GM21717 (cell line): Measurements from ENCODE around the gene NLGN4X.

ENCODE experiments used
- ATAC-seq: cut with Tn5 transposase; IDR thresholded peaks from one replicate; pipeline ENCODE4 v1.9.1; 2021; ENCODE audit warnings: mild to moderate bottlenecking, moderate library complexity; ENCODE audit not compliant: unreplicated experiment

NLGN4X gene

GRCh38 chrX:6159468-6159867, 69.2 kb downstream of the NLGN4X start:
- no peak for ATAC-seq

GRCh38 chrX:6151971-6152370, 76.7 kb downstream of the NLGN4X start:
- ATAC-seq = no peak

- no peak for ATAC-seq
Observed at GRCh38 chrX:6149060-6149872, 79.4 kb downstream of the NLGN4X start.

DNA sequence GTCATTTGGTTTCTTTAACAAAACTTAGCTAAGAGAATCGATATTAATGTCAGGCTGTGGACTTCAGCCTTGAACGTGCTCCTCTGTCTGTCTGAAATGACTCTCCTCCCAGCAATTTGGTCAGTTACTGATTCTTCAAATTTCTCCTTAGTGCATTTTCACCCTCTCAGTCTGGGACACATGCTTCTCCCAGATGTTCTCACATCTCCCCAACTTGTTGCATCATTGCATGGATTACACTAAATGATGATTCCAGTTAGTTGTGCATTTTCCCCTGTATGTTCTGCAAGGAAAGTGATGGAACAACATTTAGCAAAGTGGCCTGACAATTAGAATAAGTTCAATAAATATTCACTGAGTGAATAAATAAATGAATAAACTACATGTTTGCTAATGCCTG, 94.4 kb downstream of the NLGN4X start:
- no peak for ATAC-seq

DNA sequence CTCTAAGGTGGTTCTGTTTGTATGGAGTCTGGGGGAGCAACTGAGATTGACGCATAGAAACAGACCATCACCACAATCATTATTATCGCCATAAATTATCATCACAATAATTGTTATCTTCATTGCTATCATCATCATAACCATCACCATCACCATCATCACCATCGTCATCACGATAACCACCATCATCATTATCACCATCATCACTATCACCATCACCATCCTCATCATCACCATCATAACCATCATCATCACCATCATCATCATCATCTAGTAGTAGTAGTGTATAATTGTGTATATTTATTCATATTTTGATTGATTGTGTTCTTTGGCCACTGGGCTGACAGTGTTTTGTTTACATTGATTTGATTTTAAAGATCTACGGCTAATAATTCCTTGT, 95.7 kb downstream of the NLGN4X start:
- ATAC-seq = no peak

DNA sequence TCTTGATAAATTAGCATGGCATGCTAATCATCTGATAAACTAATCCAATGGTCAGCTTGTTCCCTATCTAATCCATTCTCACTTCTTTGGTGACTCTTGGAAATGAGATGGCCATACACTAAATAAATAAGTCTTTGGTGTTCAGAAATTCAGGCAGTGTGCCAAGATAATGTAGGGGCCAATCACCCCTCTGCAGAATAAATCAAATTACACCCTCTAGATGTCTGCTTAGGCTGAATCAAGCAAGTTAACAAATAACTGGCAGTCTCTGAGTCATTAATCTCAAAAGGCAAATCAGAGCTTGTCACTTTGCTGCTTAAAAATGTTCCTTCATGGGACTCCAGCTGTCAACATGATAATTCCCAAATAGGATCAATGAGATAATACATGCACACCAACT, 97.4 kb downstream of the NLGN4X start:
- ATAC-seq = no peak

DNA sequence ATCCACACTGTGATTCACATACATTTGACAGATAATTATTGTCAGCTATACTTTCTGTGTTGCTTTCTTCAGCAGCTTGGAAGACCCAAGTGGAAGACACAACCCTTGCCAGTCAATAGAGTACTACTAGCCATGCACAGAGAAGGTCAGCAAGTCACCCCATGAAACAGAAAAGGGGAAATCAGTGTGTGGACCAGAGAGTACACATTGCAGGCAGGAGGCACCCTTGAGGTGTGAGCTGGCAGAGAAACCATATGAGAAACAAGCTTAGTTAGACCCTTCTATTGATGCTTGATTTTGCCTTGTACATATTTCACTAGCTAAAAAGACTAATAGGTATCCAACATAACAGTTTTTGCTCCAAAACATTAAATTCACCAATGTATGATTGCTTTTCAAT, 99.5 kb downstream of the NLGN4X start:
- ATAC-seq = no peak

DNA sequence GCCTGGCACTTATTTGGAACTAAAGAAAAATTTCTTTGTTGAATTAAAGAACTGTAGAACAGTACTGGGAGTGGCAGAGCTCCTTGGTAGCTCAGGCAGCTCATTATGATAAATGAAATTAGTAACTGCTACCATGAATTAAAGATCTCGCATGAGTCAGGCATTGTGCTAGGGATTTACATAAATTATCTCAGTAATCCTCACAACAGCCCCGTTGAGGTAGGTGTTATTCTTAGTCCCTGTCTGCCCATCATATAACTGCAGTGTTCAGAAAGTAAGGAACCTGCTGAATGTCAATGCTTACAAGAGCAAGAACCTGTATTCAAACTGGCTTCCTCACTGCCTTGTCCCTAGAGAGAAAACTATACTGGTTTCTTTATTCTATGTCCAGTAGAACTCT, 108.3 kb downstream of the NLGN4X start:
- no peak for ATAC-seq

DNA sequence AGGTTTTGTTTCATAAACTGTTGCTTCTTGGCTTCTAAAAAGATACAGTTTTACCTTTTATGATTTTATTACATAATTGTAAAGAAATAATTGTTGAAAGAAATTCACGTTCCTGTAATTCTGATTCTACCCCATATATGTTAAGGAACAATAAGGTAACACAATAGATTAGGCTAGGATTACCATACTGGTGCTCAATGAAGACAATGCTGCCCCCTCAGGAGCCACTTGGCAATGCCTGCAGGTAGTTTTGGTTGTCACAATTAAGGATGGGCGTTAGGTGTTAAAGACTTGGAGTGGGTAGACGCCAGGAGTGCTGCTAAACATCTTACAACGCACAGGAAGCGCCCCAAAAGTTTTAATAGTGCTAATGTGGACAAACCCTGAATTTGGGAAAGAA, 133.2 kb downstream of the NLGN4X start:
- ATAC-seq = no peak

DNA sequence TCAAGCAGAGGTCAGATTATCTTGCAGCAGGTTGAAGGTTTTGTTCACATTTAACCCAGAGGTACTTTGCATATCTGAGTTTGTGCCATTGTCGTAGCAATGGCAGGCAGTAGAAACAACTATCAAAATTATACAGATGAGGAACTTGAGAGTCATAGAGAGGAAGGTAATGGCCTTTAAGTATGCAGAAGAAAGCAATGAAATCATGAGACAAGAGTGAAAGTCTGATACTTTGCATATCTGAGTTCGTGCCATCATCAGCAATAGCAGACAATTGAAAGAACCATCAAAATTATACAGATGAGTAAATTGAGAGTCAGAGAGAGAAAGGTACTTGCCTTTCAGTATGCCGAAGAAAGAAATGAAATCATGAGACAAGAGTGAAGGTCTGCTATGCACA, 154.1 kb downstream of the NLGN4X start:
- no peak for ATAC-seq

DNA sequence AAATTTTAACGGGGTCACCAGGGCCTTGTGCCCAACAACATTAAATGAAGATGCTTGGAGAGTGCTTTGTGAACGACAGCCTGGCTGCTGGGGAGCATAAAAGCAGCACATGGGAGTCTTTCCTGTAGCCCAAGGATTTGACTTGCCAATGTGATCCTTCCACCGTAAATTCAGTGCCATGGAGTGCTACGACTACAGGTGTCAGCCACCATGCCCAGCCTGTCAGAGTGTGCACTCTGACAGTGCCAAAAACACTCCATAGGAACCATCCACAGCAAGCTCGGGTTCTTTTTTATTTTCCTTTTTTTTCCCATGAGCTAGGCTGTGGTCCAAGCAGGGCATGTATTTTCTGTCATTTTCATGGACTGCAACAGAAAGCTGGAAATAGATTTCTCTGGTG, 156.9 kb downstream of the NLGN4X start:
- ATAC-seq = no peak

DNA sequence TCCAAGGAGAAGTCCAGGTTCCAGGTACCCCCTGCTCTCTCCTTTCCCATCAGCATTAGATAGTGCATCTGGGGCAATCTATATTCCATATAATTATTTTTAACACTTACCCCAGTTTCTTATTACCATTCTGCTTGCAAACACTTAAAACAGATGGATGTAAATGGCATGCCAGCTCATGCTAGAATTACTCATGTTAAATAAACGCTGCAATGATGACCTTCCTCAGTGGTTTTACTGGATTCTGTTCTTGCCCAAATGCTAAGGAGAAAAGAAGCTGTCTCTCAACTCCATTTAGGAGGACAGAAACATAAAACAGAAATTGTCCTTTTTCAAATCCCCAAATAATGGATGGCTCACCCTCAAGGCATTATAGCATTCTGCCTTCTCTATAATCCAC, 161.1 kb downstream of the NLGN4X start:
- ATAC-seq = no peak

- no peak for ATAC-seq
Observed at GRCh38 chrX:6053141-6053540, 175.5 kb downstream of the NLGN4X start.

GRCh38 chrX:6052111-6052745, 176.4 kb downstream of the NLGN4X start:
- no peak for ATAC-seq

DNA sequence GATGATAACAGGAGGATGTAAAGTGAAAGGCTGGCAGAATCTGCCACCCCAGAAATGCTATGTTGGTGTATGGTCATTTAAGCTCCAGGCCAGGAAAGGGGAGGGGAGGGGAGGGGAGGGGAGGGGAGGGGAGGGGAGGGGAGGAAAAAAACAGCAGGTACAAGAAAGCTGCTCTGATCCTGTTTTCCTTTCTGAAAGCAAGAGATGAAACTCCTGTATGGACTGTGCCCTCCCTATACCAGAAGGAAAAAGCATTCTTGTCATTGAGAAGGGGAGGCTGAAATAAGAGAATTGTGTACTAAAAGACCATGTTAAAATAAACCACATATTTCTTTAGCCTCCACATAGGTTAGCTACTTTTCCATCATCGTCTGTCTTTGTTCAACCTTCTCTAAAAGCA, 179.5 kb downstream of the NLGN4X start:
- no peak for ATAC-seq

- ATAC-seq = no peak
Observed at GRCh38 chrX:6041630-6042029, 187.0 kb downstream of the NLGN4X start.

- ATAC-seq = no peak
Observed at GRCh38 chrX:6029014-6029413, 199.7 kb downstream of the NLGN4X start.

DNA sequence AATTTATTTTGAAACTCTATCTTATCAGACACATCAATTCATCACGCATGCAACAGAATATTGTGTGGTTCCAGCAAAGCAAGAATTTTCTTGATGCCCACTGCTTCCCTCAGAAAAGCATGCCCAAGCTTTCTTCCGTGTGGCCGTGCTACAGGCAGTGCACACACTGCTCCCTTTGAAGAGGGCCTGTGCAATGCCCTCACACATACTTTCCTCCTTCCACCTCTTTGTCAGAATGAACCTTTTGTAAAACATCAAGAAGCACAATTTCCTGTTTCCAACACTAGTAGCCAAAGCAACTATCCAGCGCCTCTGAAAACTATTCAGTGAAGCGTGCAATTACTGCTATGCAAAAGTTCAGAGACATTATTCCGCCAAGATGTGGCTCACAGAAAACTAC, 201.7 kb downstream of the NLGN4X start:
- no peak for ATAC-seq

- no peak for ATAC-seq
Observed at GRCh38 chrX:6026429-6026828, 202.2 kb downstream of the NLGN4X start.

- no peak for ATAC-seq
Observed at GRCh38 chrX:6024204-6024603, 204.5 kb downstream of the NLGN4X start.

DNA sequence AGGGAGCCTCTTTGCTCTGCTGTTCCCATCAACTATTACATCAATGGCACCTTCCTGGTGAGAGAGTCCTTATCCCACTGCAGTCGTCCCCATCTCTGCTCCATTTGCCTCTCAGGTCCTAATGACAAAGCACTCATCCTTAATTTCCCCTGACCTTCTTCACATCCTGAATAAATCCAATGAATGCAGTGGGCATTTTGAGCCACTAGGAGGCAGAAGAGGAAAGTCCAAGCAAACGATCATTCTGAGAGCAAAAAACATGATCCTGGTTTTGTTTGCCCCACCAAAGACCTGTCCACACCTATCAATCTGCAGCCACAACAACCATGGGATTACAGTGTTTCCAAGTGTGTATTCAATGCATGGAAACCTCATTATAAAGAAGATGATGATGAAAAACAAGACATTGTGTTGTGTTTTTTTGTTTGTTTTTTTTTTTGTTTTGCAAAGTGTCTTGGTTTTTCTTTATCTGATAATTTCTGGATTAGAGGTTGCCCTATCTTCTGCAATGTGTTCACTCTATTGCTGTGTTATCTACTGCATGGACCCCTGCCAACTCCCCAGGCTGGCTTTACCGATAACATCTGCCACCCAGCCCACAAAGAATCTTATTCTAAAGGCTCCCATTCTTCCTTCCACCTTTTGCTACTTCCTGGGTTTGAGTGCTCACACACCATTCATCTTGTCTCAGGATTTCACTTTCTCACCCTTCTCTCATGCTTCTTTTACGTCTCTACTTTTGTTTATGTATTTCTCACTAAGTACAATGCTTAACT, 207.2 kb downstream of the NLGN4X start:
- ATAC-seq = peak; percentile 73

GRCh38 chrX:6019076-6019475, 209.6 kb downstream of the NLGN4X start:
- ATAC-seq = no peak
